ENCODE measurements around the gene ARHGAP9.

The ARHGAP9 gene

GRCh38 chr12:57479376-57480115, at the start of gene ARHGAP9:
Gene ARHGAP9 (minus strand): TSS chr12:57479866. CDS start chr12:57479406, 460 bp downstream.
- Mint-ChIP-seq H3K4me1 (ENCODE audit: low read depth) (peaks cover 67% of the 10 kb centered on the region), H3K27ac (peak within 1 kb of the TSS; percentile 100), H3K4me3 (peak within 1 kb of the TSS; percentile 90), H3K36me3 (ENCODE audit: low read depth) (peaks cover 16% of the 10 kb centered on the region), H3K9me3 (no peaks in the 10 kb centered on the region), H3K27me3 (no peaks in the 10 kb centered on the region)

- Mint-ChIP-seq H3K4me1 (ENCODE audit: low read depth) (peaks cover 13% of the 10 kb centered on the region), H3K36me3 (ENCODE audit: low read depth) (peaks cover 52% of the 10 kb centered on the region), H3K27me3 (no peaks in the 10 kb centered on the region), H3K4me3 (no peak overlapping the region), H3K9me3 (no peaks in the 10 kb centered on the region), H3K27ac (peak overlapping the region; percentile 49)
These were observed 49.3 kb upstream of the ARHGAP9 start for GRCh38 chr12:57528831-57529555.

DNA sequence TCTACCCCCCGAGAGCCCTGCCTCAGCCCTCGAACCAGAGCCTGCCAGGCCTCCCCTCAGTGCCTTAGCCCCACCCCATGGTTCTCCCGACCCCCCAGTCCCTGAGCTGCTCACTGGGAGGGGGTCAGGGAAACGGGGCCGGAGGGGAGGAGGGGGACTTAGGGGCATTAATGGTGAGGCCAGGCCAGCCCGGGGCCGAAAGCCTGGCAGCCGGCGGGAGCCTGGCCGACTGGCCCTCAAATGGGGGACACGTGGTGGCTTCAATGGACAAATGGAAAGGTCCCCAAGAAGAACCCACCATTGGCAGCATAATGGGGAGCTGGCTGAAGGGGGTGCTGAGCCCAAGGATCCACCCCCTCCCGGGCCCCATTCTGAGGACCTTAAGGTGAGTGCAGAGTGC, 48.5 kb upstream of the ARHGAP9 start:
- H3K9me3 Mint-ChIP-seq, result no peaks in the 10 kb centered on the region
- H3K27me3 Mint-ChIP-seq, result no peaks in the 10 kb centered on the region
- peak overlapping the region; percentile 45 for H3K27ac Mint-ChIP-seq
- H3K36me3 Mint-ChIP-seq (ENCODE audit: low read depth), result peaks cover 48% of the 10 kb centered on the region
- H3K4me1 Mint-ChIP-seq (ENCODE audit: low read depth), result peaks cover 21% of the 10 kb centered on the region
- H3K4me3 Mint-ChIP-seq, result no peak overlapping the region

DNA sequence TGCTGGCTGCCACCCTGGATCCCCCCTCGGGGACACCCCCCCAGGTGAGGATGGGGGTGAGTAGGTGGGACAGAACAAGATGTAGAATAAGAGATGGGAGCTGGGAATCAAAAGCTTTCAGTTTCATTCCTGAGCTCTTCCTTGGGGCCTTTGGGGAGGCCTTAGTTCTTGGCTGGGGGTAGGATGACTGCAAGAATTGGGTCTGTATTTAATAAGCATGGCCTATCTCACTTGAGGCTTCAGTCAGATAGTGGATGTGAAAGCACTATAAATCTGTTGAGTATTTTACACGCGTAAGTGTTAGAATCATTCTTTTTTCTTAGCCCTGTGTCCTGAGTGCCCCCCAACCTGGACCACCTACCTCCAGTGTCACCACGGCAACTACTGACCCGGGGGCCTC, 47.5 kb upstream of the ARHGAP9 start:
- H3K36me3 Mint-ChIP-seq (ENCODE audit: low read depth), result peaks cover 40% of the 10 kb centered on the region
- H3K4me1 Mint-ChIP-seq (ENCODE audit: low read depth), result peaks cover 24% of the 10 kb centered on the region
- no peaks in the 10 kb centered on the region for H3K27me3 Mint-ChIP-seq
- no peak overlapping the region for H3K4me3 Mint-ChIP-seq
- H3K27ac Mint-ChIP-seq, result no peak overlapping the region
- no peaks in the 10 kb centered on the region for H3K9me3 Mint-ChIP-seq

DNA sequence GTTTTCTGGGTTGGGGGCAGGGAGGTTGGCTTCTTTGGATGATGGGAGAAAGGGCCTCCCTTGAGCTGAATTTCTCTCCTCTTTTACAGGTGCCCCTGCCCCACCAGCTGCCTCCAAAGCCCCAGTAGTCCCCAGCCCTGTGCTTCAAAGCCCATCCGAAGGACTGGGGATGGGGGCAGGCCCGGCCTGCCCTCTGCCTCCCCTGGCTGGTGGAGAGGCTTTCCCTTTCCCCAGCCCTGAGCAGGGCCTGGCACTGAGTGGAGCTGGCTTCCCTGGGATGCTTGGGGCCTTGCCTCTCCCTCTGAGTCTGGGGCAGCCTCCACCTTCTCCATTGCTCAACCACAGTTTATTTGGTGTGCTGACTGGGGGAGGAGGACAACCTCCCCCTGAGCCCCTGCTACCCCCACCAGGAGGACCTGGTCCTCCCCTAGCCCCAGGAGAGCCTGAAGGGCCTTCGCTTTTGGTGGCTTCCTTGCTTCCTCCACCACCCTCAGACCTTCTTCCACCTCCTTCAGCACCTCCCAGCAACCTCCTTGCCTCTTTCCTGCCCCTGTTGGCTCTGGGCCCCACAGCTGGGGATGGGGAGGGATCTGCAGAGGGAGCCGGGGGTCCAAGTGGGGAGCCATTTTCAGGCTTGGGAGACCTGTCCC, 46.9 kb upstream of the ARHGAP9 start:
- Mint-ChIP-seq H3K9me3 (no peaks in the 10 kb centered on the region), H3K4me1 (ENCODE audit: low read depth) (peaks cover 30% of the 10 kb centered on the region), H3K4me3 (no peak overlapping the region), H3K36me3 (ENCODE audit: low read depth) (peaks cover 35% of the 10 kb centered on the region), H3K27ac (peak overlapping the region; percentile 40), H3K27me3 (no peaks in the 10 kb centered on the region)

- Mint-ChIP-seq H3K4me3 (no peak overlapping the region), H3K36me3 (ENCODE audit: low read depth) (peaks cover 27% of the 10 kb centered on the region), H3K27me3 (no peaks in the 10 kb centered on the region), H3K27ac (no peak overlapping the region), H3K9me3 (no peaks in the 10 kb centered on the region), H3K4me1 (ENCODE audit: low read depth) (peaks cover 38% of the 10 kb centered on the region)
These were observed 46.1 kb upstream of the ARHGAP9 start for GRCh38 chr12:57525615-57526383.

DNA sequence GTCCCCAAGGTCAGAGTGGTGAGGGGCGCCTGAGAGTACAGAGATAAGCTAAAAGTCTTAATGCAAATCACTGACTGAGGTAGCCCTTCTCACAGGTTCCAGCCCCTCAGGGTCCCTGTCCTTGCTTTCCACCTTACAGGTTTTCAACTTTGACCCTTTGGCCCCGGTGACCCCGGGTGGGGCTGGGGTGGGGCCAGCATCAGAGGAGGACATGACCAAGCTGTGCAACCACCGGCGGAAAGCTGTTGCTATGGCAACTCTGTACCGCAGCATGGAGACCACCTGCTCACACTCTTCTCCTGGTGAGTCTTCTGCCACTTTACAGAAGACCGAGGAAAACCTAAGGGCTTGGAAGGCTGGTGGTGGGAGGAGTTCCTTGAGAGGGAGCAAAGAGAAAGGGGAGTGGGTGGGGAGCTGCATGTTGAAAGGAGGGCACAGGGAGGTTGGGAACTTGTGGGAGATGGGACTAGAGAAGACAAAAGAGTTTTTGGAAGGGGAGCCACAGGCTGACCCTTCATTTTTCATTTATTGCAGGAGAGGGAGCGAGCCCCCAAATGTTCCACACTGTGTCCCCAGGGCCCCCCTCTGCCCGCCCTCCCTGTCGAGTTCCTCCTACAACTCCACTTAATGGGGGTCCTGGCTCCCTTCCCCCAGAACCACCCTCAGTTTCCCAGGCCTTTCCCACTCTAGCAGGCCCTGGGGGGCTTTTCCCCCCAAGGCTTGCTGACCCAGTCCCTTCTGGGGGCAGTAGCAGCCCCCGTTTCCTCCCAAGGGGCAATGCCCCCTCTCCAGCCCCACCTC, 45.3 kb upstream of the ARHGAP9 start:
- Mint-ChIP-seq H3K4me1 (ENCODE audit: low read depth) (peaks cover 39% of the 10 kb centered on the region), H3K27ac (no peak overlapping the region), H3K4me3 (no peak overlapping the region), H3K36me3 (ENCODE audit: low read depth) (peaks cover 25% of the 10 kb centered on the region), H3K27me3 (no peaks in the 10 kb centered on the region), H3K9me3 (no peaks in the 10 kb centered on the region)

- Mint-ChIP-seq H3K27me3 (no peaks in the 10 kb centered on the region), H3K4me1 (ENCODE audit: low read depth) (peaks cover 44% of the 10 kb centered on the region), H3K27ac (peak overlapping the region; percentile 91), H3K36me3 (ENCODE audit: low read depth) (peaks cover 25% of the 10 kb centered on the region), H3K4me3 (peak overlapping the region; percentile 94), H3K9me3 (no peaks in the 10 kb centered on the region)
These were observed 44.3 kb upstream of the ARHGAP9 start for GRCh38 chr12:57523706-57524614.

DNA sequence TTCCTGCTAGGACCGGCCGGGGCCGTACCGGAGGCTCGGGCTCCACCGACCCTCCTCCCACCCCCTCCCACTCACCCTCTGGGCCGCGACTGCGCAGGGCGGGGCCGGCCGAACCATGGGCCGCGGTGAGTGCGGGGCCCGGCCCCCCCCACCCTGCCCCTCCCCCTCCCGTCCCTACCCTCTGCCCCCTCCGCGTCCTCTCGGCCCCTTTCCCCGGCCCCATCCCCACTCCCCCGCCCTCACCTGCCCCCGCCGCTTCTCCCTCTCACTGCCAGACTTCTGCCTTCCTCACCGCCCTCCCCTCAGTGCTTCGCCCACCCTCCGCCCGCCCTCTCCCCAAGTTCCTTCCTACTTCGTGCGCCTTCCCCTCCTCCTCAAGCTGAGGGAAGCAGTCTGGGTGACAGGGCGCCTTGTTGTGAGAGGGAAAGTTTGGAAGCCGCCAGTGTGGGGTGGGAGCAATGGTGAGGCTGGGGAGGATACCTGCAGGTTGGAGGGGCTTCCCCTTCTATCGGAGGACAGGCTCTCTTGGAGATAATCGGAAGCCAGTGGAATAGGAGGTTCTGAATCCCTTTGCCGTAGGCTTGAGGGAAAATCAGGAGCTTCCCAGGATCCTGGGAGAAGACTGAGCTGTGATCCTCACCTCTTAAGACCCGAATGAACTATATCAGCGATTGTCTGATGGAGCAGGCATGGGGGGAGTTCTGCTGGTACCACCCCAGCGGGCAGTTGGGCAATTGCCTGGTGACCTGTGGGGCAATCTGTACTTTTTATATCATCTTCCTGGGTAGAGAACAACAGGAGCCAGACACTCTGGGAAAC, 43.4 kb upstream of the ARHGAP9 start:
- H3K27ac Mint-ChIP-seq, result peak overlapping the region; percentile 91
- H3K4me1 Mint-ChIP-seq (ENCODE audit: low read depth), result peaks cover 52% of the 10 kb centered on the region
- peak overlapping the region; percentile 94 for H3K4me3 Mint-ChIP-seq
- no peaks in the 10 kb centered on the region for H3K9me3 Mint-ChIP-seq
- peaks cover 27% of the 10 kb centered on the region for H3K36me3 Mint-ChIP-seq (ENCODE audit: low read depth)
- no peaks in the 10 kb centered on the region for H3K27me3 Mint-ChIP-seq

DNA sequence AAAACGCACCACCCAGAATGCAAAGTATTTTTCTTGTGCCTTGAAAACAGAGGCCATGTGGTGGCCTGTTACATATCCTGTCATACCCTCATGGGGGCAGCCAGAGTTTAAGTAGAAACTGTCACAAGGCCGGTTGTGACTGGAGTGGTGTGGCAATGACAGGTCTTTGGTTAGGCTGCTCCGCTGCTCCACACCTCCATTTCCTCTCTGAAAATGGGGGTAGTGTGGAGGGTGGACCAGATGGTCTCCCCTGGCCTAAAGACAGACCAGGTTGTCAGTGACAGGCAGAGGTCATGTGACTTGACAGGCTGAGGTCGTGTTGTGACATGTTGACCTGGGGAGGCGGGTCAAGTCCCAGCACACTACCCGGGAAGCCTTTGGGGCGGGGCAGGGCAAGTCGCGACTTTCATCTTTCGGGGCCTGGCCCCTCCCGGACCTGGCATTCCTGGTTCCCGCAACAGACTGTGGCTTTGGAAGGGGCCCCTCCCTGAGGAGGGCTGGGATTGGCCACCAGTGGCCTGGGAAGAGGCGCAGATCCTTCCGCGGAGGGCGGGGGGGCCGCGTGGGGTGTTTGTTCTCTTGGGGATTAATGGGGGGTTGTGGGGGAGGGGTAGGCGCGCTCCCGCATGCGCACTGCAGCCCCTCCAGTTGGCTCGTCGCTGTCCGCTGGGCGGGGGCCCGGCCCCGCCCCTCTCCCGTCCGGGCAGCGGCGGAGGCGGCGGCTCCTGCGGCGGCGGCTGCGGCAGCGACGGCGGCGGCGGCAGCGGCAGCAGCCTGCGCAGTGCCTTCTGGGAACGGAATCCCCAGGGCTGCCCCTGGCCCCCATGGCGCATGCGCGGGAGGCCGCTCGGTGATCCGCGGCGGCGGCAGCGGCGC, 42.6 kb upstream of the ARHGAP9 start, which contains the start of gene MBD6:
TSS of gene MBD6 (plus strand) at position 814 of the 876 bp plus-strand sequence. CDS start 1,480 bp downstream, outside the sequence.
- Mint-ChIP-seq H3K4me3 (peak within 1 kb of the TSS; percentile 94), H3K27me3 (no peaks in the 10 kb centered on the region), H3K4me1 (ENCODE audit: low read depth) (peaks cover 61% of the 10 kb centered on the region), H3K27ac (peak within 1 kb of the TSS; percentile 99), H3K36me3 (ENCODE audit: low read depth) (peaks cover 32% of the 10 kb centered on the region), H3K9me3 (no peaks in the 10 kb centered on the region)

DNA sequence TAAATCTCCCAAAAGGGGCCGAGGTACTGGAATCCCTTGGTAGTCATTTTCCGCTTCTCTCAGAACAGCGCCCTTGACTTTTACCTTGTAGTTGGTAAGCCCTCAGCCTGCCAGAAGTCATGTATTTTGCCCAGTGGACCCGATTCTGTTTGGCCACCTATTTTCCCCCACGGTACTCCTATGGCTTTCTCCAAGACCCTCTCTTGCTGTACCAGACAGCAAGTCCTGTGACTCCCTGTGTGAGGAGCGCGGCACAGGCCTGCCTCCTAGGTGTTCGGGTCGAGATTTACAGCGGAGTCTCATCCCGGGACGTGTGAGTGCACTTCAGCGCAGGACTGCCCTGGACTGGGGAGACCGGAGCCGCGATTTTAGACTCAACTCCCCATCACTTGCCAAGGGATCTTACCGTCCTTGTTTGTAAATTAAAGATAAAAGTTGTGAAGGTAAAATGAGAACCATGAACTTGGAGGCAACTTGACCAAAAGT, 41.9 kb upstream of the ARHGAP9 start:
- Mint-ChIP-seq H3K9me3 (no peaks in the 10 kb centered on the region), H3K4me3 (peak overlapping the region; percentile 87), H3K27me3 (no peaks in the 10 kb centered on the region), H3K4me1 (ENCODE audit: low read depth) (peaks cover 66% of the 10 kb centered on the region), H3K36me3 (ENCODE audit: low read depth) (peaks cover 37% of the 10 kb centered on the region), H3K27ac (peak overlapping the region; percentile 99)

Measured in stimulated activated naive CD8-positive, alpha-beta T cell treated with anti-CD3 and anti-CD28 coated beads, Interleukin-15, Interleukin-2, amounts not matched to agents 100 ng/mL and 50 ng/mL, for 24 hours (primary cell).